Panc1 (cell line): ENCODE measurements around the gene NECTIN1. TPM values are rescaled to one million over a fixed set of nuclear protein-coding genes. Genes with fewer than 3 reads are reported as not detected.

Source experiments
- ATAC-seq: fragments of 200-7000 bp; cut with Tn5 transposase; 2 replicates; pipeline ENCODE4 v1.9.1; 2020; ENCODE audit warnings: mild to moderate bottlenecking, moderate library complexity
- BruUV-seq: library from RNA; stranded (reverse); fragments of 400-500 nt; replicated peaks from 2 replicates; lab custom pipeline; 2021; lab: Mats Ljungman, UMichigan
- CTCF ChIA-PET: fragments of 300-600 bp; sonication (Branson Sonifier 250); formaldehyde crosslinking; loops from one replicate; lab custom pipeline; 2022; ENCODE audit warnings: antibody characterized with exemption; lab: Charles Lee
- POLR2A ChIA-PET: fragments of 300-600 bp; sonication (Branson Sonifier 250); formaldehyde crosslinking; loops from one replicate; lab custom pipeline; 2022; ENCODE audit warnings: antibody characterized with exemption; lab: Charles Lee
- DNase-seq: peaks from one replicate; pipeline ENCODE4 v3.0.0-alpha.2; 2010; ENCODE audit warnings: low read depth, low spot score
- H3K27ac ChIP-seq: 2 replicates; pipeline ENCODE4 v1.5.1; 2011; ENCODE audit warnings: mild to moderate bottlenecking, low read length, inconsistent platforms
- H3K27me3 ChIP-seq: fragments of 200-500 bp; sonication (Bioruptor generic); 2 replicates; pipeline ENCODE4 v1.6.0; 2014; ENCODE audit warnings: low read length, inconsistent platforms; ENCODE audit not compliant: control insufficient read depth, insufficient read depth
- H3K36me3 ChIP-seq: fragments of 200-500 bp; sonication (Bioruptor generic); 2 replicates; pipeline ENCODE4 v1.5.1; 2014; ENCODE audit warnings: inconsistent platforms, mild to moderate bottlenecking, low read length, moderate library complexity; ENCODE audit not compliant: control insufficient read depth, insufficient read depth
- H3K4me1 ChIP-seq: 2 replicates; pipeline ENCODE4 v1.5.1; 2011; ENCODE audit warnings: inconsistent platforms, mild to moderate bottlenecking, low read length, moderate library complexity; ENCODE audit not compliant: control insufficient read depth, insufficient read depth
- H3K4me3 ChIP-seq, 2 experiments: 2 replicates each; pipeline ENCODE4 v1.5.1; 2011 to 2012; ENCODE audit warnings: low read depth in 2 of 2, low read length in 2 of 2, mild to moderate bottlenecking in 2 of 2, inconsistent platforms in 1 of 2, moderate library complexity in 1 of 2
- H3K9me3 ChIP-seq: fragments of 200-500 bp; sonication (Bioruptor generic); 2 replicates; pipeline ENCODE4 v1.5.1; 2014; ENCODE audit warnings: low read depth, mild to moderate bottlenecking, inconsistent platforms, low read length, moderate library complexity; ENCODE audit not compliant: control insufficient read depth, insufficient read depth
- CTCF ChIP-seq: fragments of 450-650 bp; IDR thresholded peaks from 2 replicates; pipeline ENCODE4 v1.5.1; 2017; ENCODE audit warnings: mild to moderate bottlenecking
- POLR2AphosphoS5 ChIP-seq: IDR thresholded peaks from 2 replicates; pipeline ENCODE4 v1.6.1; 2012; ENCODE audit warnings: mild to moderate bottlenecking, low read depth, low read length, moderate library complexity
- REST ChIP-seq, 2 experiments: IDR thresholded peaks; 2 replicates each; pipeline ENCODE4 v1.6.1; 2011 to 2012; ENCODE audit warnings: low read depth in 2 of 2, control low read depth in 1 of 2, low read length in 1 of 2, mild to moderate bottlenecking in 1 of 2, moderate library complexity in 1 of 2; ENCODE audit not compliant: insufficient read depth in 1 of 2
- SIN3A ChIP-seq: IDR thresholded peaks from 2 replicates; pipeline ENCODE4 v1.6.1; 2012; ENCODE audit warnings: low read depth, mild to moderate bottlenecking, low read length, moderate library complexity, borderline replicate concordance; ENCODE audit not compliant: insufficient read depth
- TCF7L2 ChIP-seq: IDR thresholded peaks from 2 replicates; pipeline ENCODE4 v1.6.1; 2011; ENCODE audit warnings: mild to moderate bottlenecking, low read depth, low read length, inconsistent platforms
- in situ Hi-C: cut with HindIII; loops from 2 replicates; pipeline ENCODE4 v1.10.0; 2016; ENCODE audit warnings: low sequenced_read_pairs, low pct_unique_long_range_greater_than_20kb
- intact Hi-C: fragments of 100-400 bp; cut with micrococcal nuclease; formaldehyde crosslinking; loops from one replicate; pipeline ENCODE4 v1.10.0; 2022; ENCODE audit not compliant: unreplicated experiment
- total RNA-seq: library from RNA; stranded (reverse); gene quantifications from one replicate; pipeline ENCODE4 v1.2.1, GENCODE V29; 2021; ENCODE audit not compliant: unreplicated experiment

NECTIN1 gene
- total RNA-seq, 1 experiment from 2014 or later = 14.6 TPM

- no peaks in the 10 kb centered on the region for H3K27me3 ChIP-seq
- ATAC-seq (no peak), DNase-seq (no peak)
- TF ChIP-seq CTCF (no peak), POLR2AphosphoS5 (no peak), TCF7L2 (no peak), SIN3A (no peak), REST (IDR thresholded peaks at IDR 0.05; ENCODE audit: insufficient read depth in 1 of 2, low read depth in 2 of 2, low read length in 1 of 2) (no peak)
- no TSS peak for BruUV-seq
- no peaks in the 10 kb centered on the region for H3K36me3 ChIP-seq
- in situ Hi-C loops (no loop called here), intact Hi-C loops (no loop called here)
- ChIA-PET CTCF (interaction anchor here (0.7 kb wide), 1 partner anchor 13 kb away, joined by 6 read pairs; no protein-coding TSS in a partner anchor), POLR2A (no interaction called here)
- H3K4me3 ChIP-seq = no peak overlapping the region
- H3K9me3 ChIP-seq = no peaks in the 10 kb centered on the region
- H3K4me1 ChIP-seq = no peaks in the 10 kb centered on the region
- no peak overlapping the region for H3K27ac ChIP-seq
These were observed 81.7 kb downstream of the NECTIN1 start for GRCh38 chr11:119647254-119647653.

- BruUV-seq = no TSS peak
- Histone ChIP-seq H3K27ac (no peak overlapping the region), H3K4me1 (no peaks in the 10 kb centered on the region), H3K36me3 (no peaks in the 10 kb centered on the region), H3K9me3 (no peaks in the 10 kb centered on the region), H3K4me3 (no peak overlapping the region), H3K27me3 (no peaks in the 10 kb centered on the region)
- intact Hi-C loops = no loop called here
- ChIA-PET CTCF (no interaction called here), POLR2A (no interaction called here)
- ATAC-seq (no peak), DNase-seq (no peak)
- TF ChIP-seq POLR2AphosphoS5 = no peak
- TF ChIP-seq REST (IDR thresholded peaks at IDR 0.05; ENCODE audit: insufficient read depth in 1 of 2, low read depth in 2 of 2, low read length in 1 of 2) = no peak
- TF ChIP-seq CTCF = no peak
- TF ChIP-seq TCF7L2 = no peak
- TF ChIP-seq SIN3A = no peak
- in situ Hi-C loops = no loop called here
These were observed 84.0 kb downstream of the NECTIN1 start for GRCh38 chr11:119645018-119645417.
